Fibroblast of lung (primary cell): ENCODE measurements around the gene NUDT22. TPM values are rescaled to one million over a fixed set of nuclear protein-coding genes. Genes with fewer than 3 reads are reported as not detected.
A peak's percentile ranks its signal among the peaks of the same experiment; 100 is the strongest.

Experiments used
- DNase-seq, 2 donors: peaks; one replicate each; pipeline versions ENCODE4 v3.0.0 to v3.0.0-alpha.2; 2010; ENCODE audit warnings: low read depth in 2 of 2
- H2AFZ ChIP-seq: 2 replicates; pipeline ENCODE4 v1.5.1; 2012; ENCODE audit warnings: low read length, control low read depth, inconsistent platforms
- H3K27ac ChIP-seq: 2 replicates; pipeline ENCODE4 v1.5.1; 2011; ENCODE audit warnings: low read length, control low read depth; ENCODE audit not compliant: insufficient read depth
- H3K27me3 ChIP-seq: 2 replicates; pipeline ENCODE4 v1.5.1; 2011; ENCODE audit warnings: mild to moderate bottlenecking, low read length; ENCODE audit not compliant: control insufficient read depth, insufficient read depth
- H3K36me3 ChIP-seq: 2 replicates; pipeline ENCODE4 v1.5.1; 2011; ENCODE audit warnings: low read length; ENCODE audit not compliant: control insufficient read depth, insufficient read depth
- H3K4me1 ChIP-seq: 2 replicates; pipeline ENCODE4 v1.5.1; 2011; ENCODE audit warnings: low read length; ENCODE audit not compliant: control insufficient read depth, insufficient read depth; ENCODE audit errors: extremely low read depth
- H3K4me2 ChIP-seq: 2 replicates; pipeline ENCODE4 v1.5.1; 2011; ENCODE audit warnings: low read length, control low read depth; ENCODE audit not compliant: insufficient read depth; ENCODE audit errors: extremely low read depth
- H3K4me3 ChIP-seq, 4 experiments: fragments of 200-600 bp in 1 of 4; sonication (generic) in 1 of 4; replicated peaks in 1 of 4; 2 replicates each; pipeline ENCODE4 v1.5.1; 2011 to 2016; ENCODE audit warnings: low read length in 4 of 4, low read depth in 3 of 4, mild to moderate bottlenecking in 3 of 4, control low read depth in 2 of 4, inconsistent platforms in 1 of 4, mixed read lengths in 1 of 4; ENCODE audit not compliant: insufficient read depth in 1 of 4; ENCODE audit errors: control extremely low read depth in 1 of 4
- H3K79me2 ChIP-seq: 2 replicates; pipeline ENCODE4 v1.5.1; 2012; ENCODE audit warnings: mild to moderate bottlenecking, low read length, inconsistent platforms; ENCODE audit not compliant: control insufficient read depth, insufficient read depth
- H3K9ac ChIP-seq: 2 replicates; pipeline ENCODE4 v1.5.1; 2011; ENCODE audit warnings: mild to moderate bottlenecking, low read length, control low read depth; ENCODE audit not compliant: insufficient read depth
- H3K9me3 ChIP-seq: 2 replicates; pipeline ENCODE4 v1.5.1; 2012; ENCODE audit warnings: low read depth, low read length; ENCODE audit not compliant: control insufficient read depth, insufficient read depth
- H4K20me1 ChIP-seq: 2 replicates; pipeline ENCODE4 v1.5.1; 2011; ENCODE audit warnings: low read length; ENCODE audit not compliant: control insufficient read depth, insufficient read depth; ENCODE audit errors: extremely low read depth
- CTCF ChIP-seq, 2 donors: IDR thresholded peaks in 1 of 2; conservative IDR thresholded peaks in 1 of 2; 1 replicate in 1 of 2; 2 replicates in 1 of 2; pipeline ENCODE4 v1.5.1; 2011 to 2012; ENCODE audit warnings: low read length in 2 of 2, control low read depth in 1 of 2, inconsistent platforms in 1 of 2, low read depth in 1 of 2, mild to moderate bottlenecking in 1 of 2
- EZH2 ChIP-seq: IDR thresholded peaks from 2 replicates; pipeline ENCODE4 v1.5.1; 2012; ENCODE audit warnings: low read length, control low read depth, mild to moderate bottlenecking; ENCODE audit errors: missing control alignments
- polyA plus RNA-seq, 2 donors: library from polyadenylated mRNA; depleted of rRNA in 1 of 2; stranded (reverse) in 1 of 2; unstranded in 1 of 2; fragments of >200 nt; gene quantifications; 2 replicates each; pipeline ENCODE4 v1.2.1, GENCODE V29; 2011 to 2012; ENCODE audit warnings: missing spikeins in 1 of 2
- total RNA-seq: library from RNA; depleted of rRNA; stranded (reverse); fragments of >200 nt; gene quantifications from 2 replicates; pipeline ENCODE4 v1.2.1, GENCODE V29; 2014

The NUDT22 gene
- total and polyA plus RNA-seq, 2 donors (not counting 1 experiment from before 2014, with no cell fraction given): 18.5 to 71.5 TPM

GRCh38 chr11:64251753-64252002 is 25.6 kb downstream of the NUDT22 start:
- H3K27ac ChIP-seq: peak overlapping the region; percentile 63

GRCh38 chr11:64252003-64252872 is 26.2 kb downstream of the NUDT22 start:
- no peaks in the 10 kb centered on the region for H4K20me1 ChIP-seq
- H3K9me3 ChIP-seq: no peaks in the 10 kb centered on the region
- peak overlapping the region; percentile 92 for H3K4me2 ChIP-seq
- peak overlapping the region; percentile 79 to 98 (median 88) for H3K4me3 ChIP-seq
- TF ChIP-seq CTCF (conservative IDR thresholded peaks at IDR 0.05 in 1 of 2, IDR thresholded peaks at IDR 0.05 in 1 of 2; ENCODE audit: low read depth in 1 of 2, low read length in 2 of 2): peak; percentile 42 to 44
- no peak for TF ChIP-seq EZH2
- DNase-seq: peak; percentile 25
- H3K79me2 ChIP-seq: peaks cover 24% of the 10 kb centered on the region
- peaks cover 8% of the 10 kb centered on the region for H3K4me1 ChIP-seq
- no peak overlapping the region for H2AFZ ChIP-seq
- no peaks in the 10 kb centered on the region for H3K27me3 ChIP-seq
- peak overlapping the region; percentile 63 for H3K27ac ChIP-seq
- H3K9ac ChIP-seq: peak overlapping the region; percentile 76
- H3K36me3 ChIP-seq: peaks cover 14% of the 10 kb centered on the region

More at GRCh38 chr11:64251753-64252002, 25.6 kb downstream of the NUDT22 start:
- H3K36me3 ChIP-seq: peaks cover 14% of the 10 kb centered on the region
- no peak for DNase-seq
- peak overlapping the region; percentile 76 for H3K9ac ChIP-seq
- H3K27me3 ChIP-seq: no peaks in the 10 kb centered on the region
- TF ChIP-seq CTCF (conservative IDR thresholded peaks at IDR 0.05 in 1 of 2, IDR thresholded peaks at IDR 0.05 in 1 of 2; ENCODE audit: low read depth in 1 of 2, low read length in 2 of 2): no peak
- no peak for TF ChIP-seq EZH2
- peaks cover 8% of the 10 kb centered on the region for H3K4me1 ChIP-seq
- peaks cover 24% of the 10 kb centered on the region for H3K79me2 ChIP-seq
- no peaks in the 10 kb centered on the region for H4K20me1 ChIP-seq
- peak overlapping the region; percentile 92 for H3K4me2 ChIP-seq
- peak overlapping the region; percentile 79 to 98 (median 88) for H3K4me3 ChIP-seq
- H2AFZ ChIP-seq: no peak overlapping the region
- H3K9me3 ChIP-seq: no peaks in the 10 kb centered on the region

- H3K4me3 ChIP-seq: peak overlapping the region; percentile 7 to 98 (median 54)
- peaks cover 5% of the 10 kb centered on the region for H3K4me1 ChIP-seq
- H3K27ac ChIP-seq: no peak overlapping the region
- H2AFZ ChIP-seq: no peak overlapping the region
- no peaks in the 10 kb centered on the region for H3K9me3 ChIP-seq
- no peaks in the 10 kb centered on the region for H3K27me3 ChIP-seq
- no peak for DNase-seq
- H4K20me1 ChIP-seq: no peaks in the 10 kb centered on the region
- no peak overlapping the region for H3K9ac ChIP-seq
- TF ChIP-seq CTCF (conservative IDR thresholded peaks at IDR 0.05 in 1 of 2, IDR thresholded peaks at IDR 0.05 in 1 of 2; ENCODE audit: low read depth in 1 of 2, low read length in 2 of 2): no peak
- TF ChIP-seq EZH2: no peak
- H3K36me3 ChIP-seq: peaks cover 14% of the 10 kb centered on the region
- H3K4me2 ChIP-seq: peak overlapping the region; percentile 68
- peaks cover 24% of the 10 kb centered on the region for H3K79me2 ChIP-seq
Observed at GRCh38 chr11:64253043-64253442, 27.0 kb downstream of the NUDT22 start.
